GM19467 (cell line): ENCODE results near the gene DCLRE1B.
A peak's percentile ranks its signal among the peaks of the same experiment; 100 is the strongest.

Source experiments
- ATAC-seq: cut with Tn5 transposase; IDR thresholded peaks from one replicate; pipeline ENCODE4 v1.9.1; 2021; ENCODE audit warnings: mild to moderate bottlenecking, moderate library complexity; ENCODE audit not compliant: unreplicated experiment

Gene DCLRE1B

GRCh38 chr1:113886417-113887401 is 18.4 kb upstream of the DCLRE1B start:
- ATAC-seq = no peak

GRCh38 chr1:113887402-113888175 is 17.5 kb upstream of the DCLRE1B start, which contains the start of gene BCL2L15:
Gene BCL2L15, minus strand, starts transcription at chr1:113887581. Its CDS starts 206 bp downstream, at chr1:113887375.
- ATAC-seq = no peak

GRCh38 chr1:113890816-113891215 is 14.3 kb upstream of the DCLRE1B start:
- ATAC-seq = no peak

- no peak for ATAC-seq
Measured at GRCh38 chr1:113891631-113892220, 13.4 kb upstream of the DCLRE1B start.

GRCh38 chr1:113893267-113893666 is 11.9 kb upstream of the DCLRE1B start:
- no peak for ATAC-seq

- no peak for ATAC-seq
Measured at GRCh38 chr1:113895098-113895497, 10.0 kb upstream of the DCLRE1B start.

GRCh38 chr1:113895961-113896360 is 9.2 kb upstream of the DCLRE1B start:
- no peak for ATAC-seq

- no peak for ATAC-seq
Measured at GRCh38 chr1:113898241-113898814, 6.8 kb upstream of the DCLRE1B start.

GRCh38 chr1:113899111-113899510 is 6.0 kb upstream of the DCLRE1B start:
- no peak for ATAC-seq

GRCh38 chr1:113901191-113901590 is 3.9 kb upstream of the DCLRE1B start:
- no peak for ATAC-seq

- no peak for ATAC-seq
Measured at GRCh38 chr1:113903501-113904292, 1.4 kb upstream of the DCLRE1B start.

- ATAC-seq = peak; percentile 23
Measured at GRCh38 chr1:113904293-113904673, 843 bp upstream of the DCLRE1B start.

GRCh38 chr1:113905435-113905861 is 322 bp downstream of the DCLRE1B start:
- ATAC-seq = no peak

GRCh38 chr1:113912594-113913311 is 7.6 kb downstream of the DCLRE1B start:
- no peak for ATAC-seq

GRCh38 chr1:113913312-113913668 is 8.2 kb downstream of the DCLRE1B start:
- ATAC-seq = no peak

- ATAC-seq = no peak
Measured at GRCh38 chr1:113913887-113914664, 8.9 kb downstream of the DCLRE1B start.

- ATAC-seq = no peak
Measured at GRCh38 chr1:113916974-113917373, 11.8 kb downstream of the DCLRE1B start.

GRCh38 chr1:113917400-113918082 is 12.4 kb downstream of the DCLRE1B start:
- ATAC-seq = no peak
